HepG2 (cell line): ENCODE results near the gene FRMD8. TPM values are rescaled to one million over a fixed set of nuclear protein-coding genes. Genes with fewer than 3 reads are reported as not detected.
A peak's percentile ranks its signal among the peaks of the same experiment; 100 is the strongest.

Source experiments
- ARNTL ChIP-seq: sonication (generic); formaldehyde crosslinking; IDR thresholded peaks from 2 replicates; pipeline ENCODE4 v1.4.0; 2020; ENCODE audit warnings: mild to moderate bottlenecking, missing genetic modification reagents
- CAMTA2 ChIP-seq: sonication (generic); formaldehyde crosslinking; IDR thresholded peaks from 2 replicates; pipeline ENCODE4 v1.4.0; 2020; ENCODE audit warnings: mild to moderate bottlenecking, missing genetic modification reagents, borderline replicate concordance
- EP300 ChIP-seq, 3 experiments: sonication (generic) in 1 of 3; formaldehyde crosslinking in 1 of 3; IDR thresholded peaks; 2 replicates each; pipeline versions ENCODE4 v1.5.1 to v1.6.1; 2011 to 2020; ENCODE audit warnings: low read depth in 2 of 3, low read length in 2 of 3, borderline replicate concordance in 1 of 3, improper control_type of control experiment in 1 of 3, mild to moderate bottlenecking in 1 of 3, missing genetic modification reagents in 1 of 3, moderate library complexity in 1 of 3
- FOXO1 ChIP-seq: sonication (generic); formaldehyde crosslinking; IDR thresholded peaks from 2 replicates; pipeline ENCODE4 v1.4.0; 2020; ENCODE audit warnings: missing genetic modification reagents
- HDAC2 ChIP-seq: sonication (generic); formaldehyde crosslinking; IDR thresholded peaks from 2 replicates; pipeline ENCODE4 v1.4.0; 2020; ENCODE audit warnings: missing genetic modification reagents
- ISX ChIP-seq: sonication (generic); formaldehyde crosslinking; conservative IDR thresholded peaks from 2 replicates; pipeline ENCODE4 v1.5.0; 2020; ENCODE audit warnings: missing genetic modification reagents
- MTF2 ChIP-seq: sonication (generic); formaldehyde crosslinking; IDR thresholded peaks from 2 replicates; pipeline ENCODE4 v1.5.0; 2020; ENCODE audit warnings: missing genetic modification reagents, borderline replicate concordance
- NRL ChIP-seq: sonication (generic); formaldehyde crosslinking; IDR thresholded peaks from 2 replicates; pipeline ENCODE4 v1.5.0; 2020; ENCODE audit warnings: missing genetic modification reagents, mild to moderate bottlenecking, moderate library complexity, borderline replicate concordance
- PRPF4 ChIP-seq: fragments of 200-400 bp; formaldehyde crosslinking; IDR thresholded peaks from 2 replicates; pipeline ENCODE4 v1.6.1; 2016; ENCODE audit warnings: low read length, low read depth; ENCODE audit not compliant: poor library complexity, severe bottlenecking
- RCOR2 ChIP-seq: IDR thresholded peaks from 2 replicates; pipeline ENCODE4 v1.6.1; 2016; ENCODE audit warnings: missing biosample characterization, missing genetic modification reagents
- SAP130 ChIP-seq: IDR thresholded peaks from 2 replicates; pipeline ENCODE4 v1.6.1; 2016; ENCODE audit warnings: low read depth
- TCF7L2 ChIP-seq: IDR thresholded peaks from 2 replicates; pipeline ENCODE4 v1.6.1; 2011; ENCODE audit warnings: mild to moderate bottlenecking, low read depth, low read length, moderate library complexity
- TEAD3 ChIP-seq: optimal IDR thresholded peaks from 2 replicates; pipeline ENCODE3; 2016; ENCODE audit warnings: borderline replicate concordance
- THYN1 ChIP-seq: sonication (generic); formaldehyde crosslinking; IDR thresholded peaks from 2 replicates; pipeline ENCODE4 v1.8.1; 2023; ENCODE audit warnings: low read depth, mild to moderate bottlenecking, moderate library complexity, missing genetic modification reagents, borderline replicate concordance
- ZFP62 ChIP-seq: sonication (generic); formaldehyde crosslinking; IDR thresholded peaks from 2 replicates; pipeline ENCODE4 v1.4.0; 2020; ENCODE audit warnings: missing genetic modification reagents
- ZMAT3 ChIP-seq: sonication (generic); formaldehyde crosslinking; conservative IDR thresholded peaks from 2 replicates; pipeline ENCODE4 v1.7.0; 2021; ENCODE audit warnings: missing genetic modification reagents
- ZNF296 ChIP-seq: sonication (generic); formaldehyde crosslinking; conservative IDR thresholded peaks from 2 replicates; pipeline ENCODE4 v1.5.0; 2020; ENCODE audit warnings: mild to moderate bottlenecking, missing genetic modification reagents
- ZNF354B ChIP-seq: sonication (generic); formaldehyde crosslinking; IDR thresholded peaks from 2 replicates; pipeline ENCODE4 v1.8.0; 2022; ENCODE audit warnings: mild to moderate bottlenecking, missing genetic modification reagents
- ZNF383 ChIP-seq: sonication (generic); formaldehyde crosslinking; IDR thresholded peaks from 2 replicates; pipeline ENCODE4 v1.4.0; 2020; ENCODE audit warnings: missing genetic modification reagents, mild to moderate bottlenecking, borderline replicate concordance
- ZNF44 ChIP-seq: sonication (generic); formaldehyde crosslinking; IDR thresholded peaks from 2 replicates; pipeline ENCODE4 v1.5.1; 2020; ENCODE audit warnings: mild to moderate bottlenecking, missing genetic modification reagents
- ZNF598 ChIP-seq: sonication (generic); formaldehyde crosslinking; IDR thresholded peaks from 2 replicates; pipeline ENCODE4 v1.5.1; 2020; ENCODE audit warnings: mild to moderate bottlenecking, missing genetic modification reagents, borderline replicate concordance
- ZNF768 ChIP-seq: sonication (generic); formaldehyde crosslinking; IDR thresholded peaks from 2 replicates; pipeline ENCODE4 v1.4.0; 2020; ENCODE audit warnings: missing genetic modification reagents
- ZNF879 ChIP-seq: sonication (generic); formaldehyde crosslinking; IDR thresholded peaks from 2 replicates; pipeline ENCODE4 v1.8.1; 2023; ENCODE audit warnings: missing genetic modification reagents
- polyA plus RNA-seq, 8 experiments: library from polyadenylated mRNA; depleted of rRNA in 3 of 8; stranded (reverse) in 7 of 8; unstranded in 1 of 8; fragments of >200 nt; fragmentation: Illumina TruSeq in 4 of 8; extraction: Trizol in 4 of 8; gene quantifications; 2 replicates each; pipeline versions ENCODE4 v1.2.1 to v1.2.3, GENCODE V29; 2011 to 2016; ENCODE audit warnings: low read depth in 4 of 8, missing spikeins in 1 of 8, mixed read lengths in 1 of 8; ENCODE audit not compliant: insufficient read depth in 1 of 8
- total RNA-seq, 5 experiments: library from RNA; depleted of rRNA; stranded (reverse); fragments of >200 nt; fragmentation: Illumina TruSeq; extraction: Trizol; gene quantifications; 2 replicates each; pipeline ENCODE4 v1.2.3, GENCODE V29; 2016; ENCODE audit warnings: low read depth in 1 of 5
- TF ChIP-seq, protein P1 (sequence below): sonication (generic); formaldehyde crosslinking; IDR thresholded peaks from 2 replicates; pipeline ENCODE4 v1.4.0; 2020; ENCODE audit warnings: missing genetic modification reagents
- TF ChIP-seq, protein P2 (sequence below): sonication (generic); formaldehyde crosslinking; IDR thresholded peaks from 2 replicates; pipeline ENCODE4 v1.9.0; 2021; ENCODE audit warnings: missing genetic modification reagents, borderline replicate concordance

The FRMD8 gene
- total and polyA plus RNA-seq, 2 of the 13 experiments (the other 11 are each of a cell fraction or from before 2014, with no cell fraction given): 5.8 to 20.6 TPM

DNA sequence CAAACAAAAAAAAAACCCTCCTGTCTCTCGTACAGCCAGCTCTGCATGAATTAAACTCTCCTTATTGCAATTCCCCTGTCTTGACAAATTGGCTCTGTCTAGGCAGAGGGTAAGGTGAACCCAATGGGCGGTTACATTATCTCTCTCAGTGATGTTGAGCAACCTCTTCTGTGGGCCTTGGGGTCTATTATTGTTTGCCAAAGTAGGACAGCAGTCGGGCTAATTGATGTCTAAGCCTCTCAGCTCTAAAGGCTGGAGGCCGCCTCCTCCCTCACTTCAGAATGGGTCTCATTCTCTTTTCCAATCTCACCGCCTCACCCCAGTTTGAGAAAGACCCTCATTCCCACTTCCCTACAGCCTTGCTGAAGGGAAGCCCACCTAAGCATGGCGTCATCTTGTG is 2.7 kb upstream of the FRMD8 start (continued):
- TF ChIP-seq THYN1 (CRISPR knock-in tag) (no peak), ISX (no peak), FOXO1 (CRISPR knock-in tag) (no peak; the same call in 1 of the 2 replicates), ARNTL (CRISPR knock-in tag) (no peak), MTF2 (CRISPR knock-in tag) (no peak), TEAD3 (CRISPR knock-in tag) (peak; percentile 14), ZNF879 (CRISPR knock-in tag) (no peak), TCF7L2 (peak; percentile 45; the same call in 1 of the 2 replicates), ZNF598 (no peak), EP300 (IDR thresholded peaks at IDR 0.05; ENCODE audit: low read depth in 2 of 2, low read length in 2 of 2) (peak in 1 of 2 experiments; percentile 62; a peak in 1 of 4 replicates), EP300 (CRISPR knock-in tag; IDR thresholded peaks at IDR 0.05; ENCODE audit: borderline replicate concordance) (no peak; the same call in 1 of the 2 replicates), ZNF296 (CRISPR knock-in tag) (no peak), NRL (CRISPR knock-in tag) (no peak), ZMAT3 (CRISPR knock-in tag) (no peak), SAP130 (CRISPR knock-in tag) (peak; percentile 62), PRPF4 (no peak), HDAC2 (CRISPR knock-in tag) (peak; percentile 48; the same call in 1 of the 2 replicates), ZNF44 (no peak), ZFP62 (CRISPR knock-in tag) (no peak), ZNF383 (no peak), CAMTA2 (CRISPR knock-in tag) (no peak), RCOR2 (CRISPR knock-in tag) (0 out of 2 replicates have a peak, but pooled peaks have one; percentile 42), ZNF768 (no peak), ZNF354B (CRISPR knock-in tag) (no peak)
- TF ChIP-seq, protein P1, sequence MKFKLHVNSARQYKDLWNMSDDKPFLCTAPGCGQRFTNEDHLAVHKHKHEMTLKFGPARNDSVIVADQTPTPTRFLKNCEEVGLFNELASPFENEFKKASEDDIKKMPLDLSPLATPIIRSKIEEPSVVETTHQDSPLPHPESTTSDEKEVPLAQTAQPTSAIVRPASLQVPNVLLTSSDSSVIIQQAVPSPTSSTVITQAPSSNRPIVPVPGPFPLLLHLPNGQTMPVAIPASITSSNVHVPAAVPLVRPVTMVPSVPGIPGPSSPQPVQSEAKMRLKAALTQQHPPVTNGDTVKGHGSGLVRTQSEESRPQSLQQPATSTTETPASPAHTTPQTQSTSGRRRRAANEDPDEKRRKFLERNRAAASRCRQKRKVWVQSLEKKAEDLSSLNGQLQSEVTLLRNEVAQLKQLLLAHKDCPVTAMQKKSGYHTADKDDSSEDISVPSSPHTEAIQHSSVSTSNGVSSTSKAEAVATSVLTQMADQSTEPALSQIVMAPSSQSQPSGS (CRISPR knock-in tag): peak; percentile 35; the same call in 1 of the 2 replicates
- TF ChIP-seq, protein P2, sequence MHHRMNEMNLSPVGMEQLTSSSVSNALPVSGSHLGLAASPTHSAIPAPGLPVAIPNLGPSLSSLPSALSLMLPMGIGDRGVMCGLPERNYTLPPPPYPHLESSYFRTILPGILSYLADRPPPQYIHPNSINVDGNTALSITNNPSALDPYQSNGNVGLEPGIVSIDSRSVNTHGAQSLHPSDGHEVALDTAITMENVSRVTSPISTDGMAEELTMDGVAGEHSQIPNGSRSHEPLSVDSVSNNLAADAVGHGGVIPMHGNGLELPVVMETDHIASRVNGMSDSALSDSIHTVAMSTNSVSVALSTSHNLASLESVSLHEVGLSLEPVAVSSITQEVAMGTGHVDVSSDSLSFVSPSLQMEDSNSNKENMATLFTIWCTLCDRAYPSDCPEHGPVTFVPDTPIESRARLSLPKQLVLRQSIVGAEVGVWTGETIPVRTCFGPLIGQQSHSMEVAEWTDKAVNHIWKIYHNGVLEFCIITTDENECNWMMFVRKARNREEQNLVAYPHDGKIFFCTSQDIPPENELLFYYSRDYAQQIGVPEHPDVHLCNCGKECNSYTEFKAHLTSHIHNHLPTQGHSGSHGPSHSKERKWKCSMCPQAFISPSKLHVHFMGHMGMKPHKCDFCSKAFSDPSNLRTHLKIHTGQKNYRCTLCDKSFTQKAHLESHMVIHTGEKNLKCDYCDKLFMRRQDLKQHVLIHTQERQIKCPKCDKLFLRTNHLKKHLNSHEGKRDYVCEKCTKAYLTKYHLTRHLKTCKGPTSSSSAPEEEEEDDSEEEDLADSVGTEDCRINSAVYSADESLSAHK (CRISPR knock-in tag): no peak
